CD4-positive, alpha-beta memory T cell (primary cell): Measurements from ENCODE around the gene TXNDC17. TPM values are rescaled to one million over a fixed set of nuclear protein-coding genes. Genes with fewer than 3 reads are reported as not detected.
A peak's percentile ranks its signal among the peaks of the same experiment; 100 is the strongest.

ENCODE experiments used
- CTCF ChIA-PET: fragments of 350-600 bp; sonication (Branson Sonifier 250); formaldehyde crosslinking; loops from one replicate; lab custom pipeline; 2021; ENCODE audit warnings: inconsistent platforms; ENCODE audit not compliant: partially characterized antibody; lab: Charles Lee
- POLR2A ChIA-PET: fragments of 350-600 bp; sonication (Branson Sonifier 250); formaldehyde crosslinking; loops from one replicate; lab custom pipeline; 2021; ENCODE audit not compliant: partially characterized antibody; lab: Charles Lee
- DNase-seq, 5 donors: peaks; one replicate each; pipeline versions ENCODE4 v3.0.0 to v3.0.0-alpha.2; 2020 to 2022; ENCODE audit warnings: mixed read lengths in 1 of 5
- H3K27ac ChIP-seq: one replicate; pipeline ENCODE4 v1.7.0; 2013; ENCODE audit warnings: low read depth, low read length
- H3K27me3 ChIP-seq: 2 replicates; pipeline ENCODE4 v1.7.0; 2013; ENCODE audit warnings: mild to moderate bottlenecking, low read length, moderate library complexity; ENCODE audit not compliant: insufficient read depth
- H3K36me3 ChIP-seq: 2 replicates; pipeline ENCODE4 v1.7.0; 2013; ENCODE audit warnings: mild to moderate bottlenecking, low read length, moderate library complexity; ENCODE audit not compliant: insufficient read depth
- H3K4me1 ChIP-seq: 2 replicates; pipeline ENCODE4 v1.7.0; 2013; ENCODE audit warnings: mild to moderate bottlenecking, low read length, moderate library complexity; ENCODE audit not compliant: insufficient read depth
- H3K4me3 ChIP-seq, 2 donors: one replicate each; pipeline ENCODE4 v1.7.0; 2013; ENCODE audit warnings: low read length in 2 of 2, mild to moderate bottlenecking in 1 of 2
- H3K9me3 ChIP-seq, 2 donors: one replicate each; pipeline ENCODE4 v1.7.0; 2013; ENCODE audit warnings: low read length in 2 of 2, control low read depth in 1 of 2; ENCODE audit not compliant: control insufficient read depth in 1 of 2
- H3K27ac Mint-ChIP-seq, 7 donors: one replicate each; pipeline ENCODE4 v1.8.0; 2020 to 2021; ENCODE audit warnings: mixed read lengths in 7 of 7, mild to moderate bottlenecking in 6 of 7, inconsistent platforms in 3 of 7, moderate library complexity in 3 of 7
- H3K27me3 Mint-ChIP-seq, 2 donors: one replicate each; pipeline ENCODE4 v1.8.0; 2020 to 2021; ENCODE audit warnings: mixed read lengths in 2 of 2
- H3K36me3 Mint-ChIP-seq, 2 donors: one replicate each; pipeline ENCODE4 v1.8.0; 2020 to 2021; ENCODE audit warnings: mixed read lengths in 2 of 2, inconsistent platforms in 1 of 2, mild to moderate bottlenecking in 1 of 2
- H3K4me1 Mint-ChIP-seq, 4 donors: one replicate each; pipeline ENCODE4 v1.8.0; 2020 to 2021; ENCODE audit warnings: mixed read lengths in 4 of 4, mild to moderate bottlenecking in 1 of 4
- H3K4me3 Mint-ChIP-seq, 8 donors: one replicate each; pipeline ENCODE4 v1.8.0; 2020 to 2021; ENCODE audit warnings: mixed read lengths in 8 of 8, mild to moderate bottlenecking in 7 of 8, moderate library complexity in 6 of 8, inconsistent platforms in 3 of 8
- H3K9me3 Mint-ChIP-seq, 8 donors: one replicate each; pipeline ENCODE4 v1.8.0; 2020 to 2021; ENCODE audit warnings: mixed read lengths in 8 of 8, mild to moderate bottlenecking in 5 of 8, inconsistent platforms in 3 of 8, moderate library complexity in 1 of 8
- intact Hi-C: fragments of 100-400 bp; cut with micrococcal nuclease; formaldehyde crosslinking; loops from one replicate; pipeline ENCODE4 v1.15.1; 2023
- polyA plus RNA-seq, 2 donors: library from polyadenylated mRNA; unstranded; fragments of 300-500 nt; fragmentation: Illumina TruSeq; gene quantifications; one replicate each; pipeline ENCODE4 v1.2.3, GENCODE V29; 2021
- total RNA-seq, 2 experiments: library from RNA; stranded (reverse); gene quantifications; one replicate each; pipeline ENCODE4 v1.2.3, GENCODE V29; 2021

The TXNDC17 gene
- total and polyA plus RNA-seq, 4 experiments from 2014 or later, result 17.0 to 122 (median 50.9) TPM

- H3K36me3 Mint-ChIP-seq, result no peaks in the 10 kb centered on the region
- ChIA-PET POLR2A (no interaction called here), CTCF (interaction anchor here (0.5 kb wide), 1 partner anchor 1919 kb away, joined by 4 read pairs; no protein-coding TSS in a partner anchor)
- DNase-seq, result no peak
- Histone ChIP-seq H3K27ac (no peak overlapping the region), H3K9me3 (no peaks in the 10 kb centered on the region), H3K36me3 (no peaks in the 10 kb centered on the region), H3K4me3 (no peak overlapping the region), H3K27me3 (peaks cover 4% of the 10 kb centered on the region), H3K4me1 (peaks cover 9% of the 10 kb centered on the region)
- intact Hi-C loops, result no loop called here
- H3K4me3 Mint-ChIP-seq, result peak overlapping the region in 1 of 8 donors; percentile 27
- peak overlapping the region in 1 of 7 donors; percentile 60 for H3K27ac Mint-ChIP-seq
- no peaks in the 10 kb centered on the region for H3K9me3 Mint-ChIP-seq
- peaks cover 9 to 12% of the 10 kb centered on the region in 2 donors for H3K27me3 Mint-ChIP-seq
- H3K4me1 Mint-ChIP-seq, result peaks cover 0 to 10% (median 5%) of the 10 kb centered on the region in 4 donors
These were observed 34.5 kb downstream of the TXNDC17 start for GRCh38 chr17:6675201-6675825.

DNA sequence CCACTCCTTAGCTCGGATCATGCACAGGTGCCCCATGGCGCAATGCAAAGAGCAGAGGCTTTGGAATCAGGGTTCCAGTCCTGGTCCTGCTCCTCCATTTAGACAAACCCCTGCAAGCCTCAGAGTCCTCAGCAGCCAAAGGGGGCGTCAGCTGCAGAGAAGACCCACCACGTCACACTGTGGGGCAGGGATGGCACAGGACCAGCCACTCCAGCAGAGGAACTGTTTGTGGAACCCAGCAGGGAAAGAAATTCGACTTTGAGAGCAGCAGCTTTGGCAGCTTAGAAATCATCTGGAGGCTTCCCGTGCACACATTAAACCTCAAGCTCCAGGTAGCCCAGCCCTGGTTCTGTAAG lies 35.9 kb downstream of the TXNDC17 start:
- H3K36me3 Mint-ChIP-seq, result peaks cover 0 to 1% of the 10 kb centered on the region in 2 donors
- intact Hi-C loops, result no loop called here
- Histone ChIP-seq H3K27ac (no peak overlapping the region), H3K4me3 (no peak overlapping the region), H3K36me3 (no peaks in the 10 kb centered on the region), H3K4me1 (peaks cover 9% of the 10 kb centered on the region), H3K27me3 (peaks cover 4% of the 10 kb centered on the region), H3K9me3 (no peaks in the 10 kb centered on the region)
- no peak overlapping the region for H3K4me3 Mint-ChIP-seq
- ChIA-PET CTCF (no interaction called here), POLR2A (no interaction called here)
- H3K27me3 Mint-ChIP-seq, result peaks cover 12 to 13% of the 10 kb centered on the region in 2 donors
- no peak for DNase-seq
- H3K9me3 Mint-ChIP-seq, result no peaks in the 10 kb centered on the region
- no peak overlapping the region for H3K27ac Mint-ChIP-seq
- peaks cover 0 to 10% (median 5%) of the 10 kb centered on the region in 4 donors for H3K4me1 Mint-ChIP-seq

GRCh38 chr17:6677158-6677831 lies 36.4 kb downstream of the TXNDC17 start:
- CTCF ChIA-PET, result no interaction called here
- Mint-ChIP-seq H3K27me3 (peaks cover 12 to 13% of the 10 kb centered on the region in 2 donors), H3K4me1 (peaks cover 0 to 10% (median 5%) of the 10 kb centered on the region in 4 donors), H3K36me3 (peaks cover 0 to 6% of the 10 kb centered on the region in 2 donors), H3K9me3 (no peaks in the 10 kb centered on the region), H3K27ac (no peak overlapping the region), H3K4me3 (no peak overlapping the region)
- no peaks in the 10 kb centered on the region for H3K9me3 ChIP-seq
- no peak overlapping the region for H3K27ac ChIP-seq
- H3K4me1 ChIP-seq, result peaks cover 9% of the 10 kb centered on the region
- no peak for DNase-seq
- POLR2A ChIA-PET, result no interaction called here
- intact Hi-C loops, result no loop called here
- H3K4me3 ChIP-seq, result no peak overlapping the region
- peaks cover 4% of the 10 kb centered on the region for H3K27me3 ChIP-seq
- no peaks in the 10 kb centered on the region for H3K36me3 ChIP-seq

GRCh38 chr17:6677946-6678345 lies 37.1 kb downstream of the TXNDC17 start:
- POLR2A ChIA-PET, result no interaction called here
- no peaks in the 10 kb centered on the region for H3K9me3 ChIP-seq
- H3K27ac ChIP-seq, result no peak overlapping the region
- H3K4me3 ChIP-seq, result no peak overlapping the region
- no peak for DNase-seq
- Mint-ChIP-seq H3K27ac (peak overlapping the region in 1 of 7 donors; percentile 42), H3K36me3 (peaks cover 0 to 6% of the 10 kb centered on the region in 2 donors), H3K4me3 (no peak overlapping the region), H3K4me1 (peaks cover 0 to 10% (median 5%) of the 10 kb centered on the region in 4 donors), H3K27me3 (peaks cover 13 to 15% of the 10 kb centered on the region in 2 donors), H3K9me3 (no peaks in the 10 kb centered on the region)
- H3K4me1 ChIP-seq, result peaks cover 9% of the 10 kb centered on the region
- peaks cover 4% of the 10 kb centered on the region for H3K27me3 ChIP-seq
- no peaks in the 10 kb centered on the region for H3K36me3 ChIP-seq
- CTCF ChIA-PET, result no interaction called here
- intact Hi-C loops, result no loop called here

DNA sequence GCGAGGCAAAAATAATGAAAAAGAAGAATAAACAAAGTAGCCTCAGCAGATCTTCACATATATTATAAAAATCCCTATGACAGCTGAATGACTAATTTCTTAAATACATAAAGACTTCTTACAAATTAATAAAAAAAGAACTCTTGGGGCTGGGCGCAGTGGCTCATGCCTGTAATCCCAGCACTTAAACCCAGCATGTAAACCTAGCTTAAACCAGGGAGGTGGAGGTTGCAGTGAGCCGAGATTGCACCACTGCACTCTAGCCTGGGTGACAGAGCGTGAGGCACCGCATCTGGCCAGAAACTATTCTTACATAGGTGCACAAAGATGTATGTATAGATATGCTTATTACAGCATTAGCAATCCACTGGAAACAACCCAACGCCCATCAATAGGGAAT lies 38.4 kb downstream of the TXNDC17 start:
- Mint-ChIP-seq H3K9me3 (no peaks in the 10 kb centered on the region), H3K27ac (no peak overlapping the region), H3K4me1 (peaks cover 0 to 10% (median 5%) of the 10 kb centered on the region in 4 donors), H3K4me3 (no peak overlapping the region), H3K27me3 (peaks cover 15 to 18% of the 10 kb centered on the region in 2 donors), H3K36me3 (peaks cover 0 to 6% of the 10 kb centered on the region in 2 donors)
- H3K4me1 ChIP-seq, result peaks cover 9% of the 10 kb centered on the region
- intact Hi-C loops, result no loop called here
- H3K4me3 ChIP-seq, result no peak overlapping the region
- H3K27me3 ChIP-seq, result peaks cover 4% of the 10 kb centered on the region
- DNase-seq, result no peak
- ChIA-PET CTCF (interaction anchor here (1.2 kb wide), 1 partner anchor 61 kb away, joined by 3 read pairs; no protein-coding TSS in a partner anchor), POLR2A (no interaction called here)
- no peak overlapping the region for H3K27ac ChIP-seq
- H3K36me3 ChIP-seq, result no peaks in the 10 kb centered on the region
- no peaks in the 10 kb centered on the region for H3K9me3 ChIP-seq

GRCh38 chr17:6681176-6681575 lies 40.3 kb downstream of the TXNDC17 start:
- H3K27ac ChIP-seq, result no peak overlapping the region
- peaks cover 0 to 10% (median 5%) of the 10 kb centered on the region in 4 donors for H3K4me1 Mint-ChIP-seq
- peaks cover 9% of the 10 kb centered on the region for H3K4me1 ChIP-seq
- ChIA-PET POLR2A (no interaction called here), CTCF (no interaction called here)
- H3K9me3 ChIP-seq, result no peaks in the 10 kb centered on the region
- no peak overlapping the region for H3K27ac Mint-ChIP-seq
- H3K4me3 Mint-ChIP-seq, result peak overlapping the region in 1 of 8 donors; percentile 5
- intact Hi-C loops, result no loop called here
- no peak for DNase-seq
- H3K27me3 ChIP-seq, result peaks cover 4% of the 10 kb centered on the region
- H3K36me3 ChIP-seq, result no peaks in the 10 kb centered on the region
- peaks cover 17 to 26% of the 10 kb centered on the region in 2 donors for H3K27me3 Mint-ChIP-seq
- H3K9me3 Mint-ChIP-seq, result no peaks in the 10 kb centered on the region
- no peak overlapping the region for H3K4me3 ChIP-seq
- H3K36me3 Mint-ChIP-seq, result peaks cover 0 to 10% of the 10 kb centered on the region in 2 donors

DNA sequence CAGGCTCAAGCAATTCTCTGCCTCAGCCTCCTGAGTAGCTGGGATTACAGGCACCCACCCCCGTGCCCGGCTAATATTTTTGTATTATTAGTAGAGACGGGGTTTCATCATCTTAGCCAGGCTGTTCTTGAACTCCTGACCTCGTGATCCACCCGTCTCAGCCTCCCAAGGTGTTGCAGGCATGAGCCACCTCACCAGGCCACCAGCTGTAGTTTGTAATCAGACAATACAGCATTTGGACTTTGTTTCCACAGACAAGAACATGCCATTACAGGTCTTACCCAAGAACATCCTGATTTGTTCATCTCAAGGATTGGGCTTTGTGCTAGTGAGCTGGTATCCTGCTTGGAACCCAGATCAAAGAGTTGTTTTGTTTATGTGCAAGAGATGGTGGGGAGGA lies 40.8 kb downstream of the TXNDC17 start:
- POLR2A ChIA-PET, result no interaction called here
- CTCF ChIA-PET, result interaction anchor here (1.1 kb wide), 1 partner anchor 15 kb away, joined by 3 read pairs; no protein-coding TSS in a partner anchor
- intact Hi-C loops, result no loop called here

More for the DNA sequence above, 40.8 kb downstream of the TXNDC17 start:
- Histone ChIP-seq H3K4me3 (no peak overlapping the region), H3K27me3 (peaks cover 4% of the 10 kb centered on the region), H3K36me3 (no peaks in the 10 kb centered on the region), H3K4me1 (peaks cover 9% of the 10 kb centered on the region), H3K27ac (no peak overlapping the region), H3K9me3 (no peaks in the 10 kb centered on the region)
- Mint-ChIP-seq H3K27ac (no peak overlapping the region), H3K36me3 (peaks cover 0 to 10% of the 10 kb centered on the region in 2 donors), H3K9me3 (no peaks in the 10 kb centered on the region), H3K4me1 (peaks cover 0 to 10% (median 5%) of the 10 kb centered on the region in 4 donors), H3K27me3 (peaks cover 19 to 26% of the 10 kb centered on the region in 2 donors), H3K4me3 (no peak overlapping the region)
- no peak for DNase-seq
